HG02678 (cell line): ENCODE data around the gene ECHDC3.

Experiments used
- ATAC-seq: cut with Tn5 transposase; IDR thresholded peaks from one replicate; pipeline ENCODE4 v1.9.1; 2021; ENCODE audit warnings: mild to moderate bottlenecking, moderate library complexity; ENCODE audit not compliant: unreplicated experiment

Gene ECHDC3

GRCh38 chr10:11808808-11809207 lies 66.6 kb downstream of the ECHDC3 start:
- no peak for ATAC-seq

- no peak for ATAC-seq
Observed at GRCh38 chr10:11810313-11810766, 68.2 kb downstream of the ECHDC3 start.

- no peak for ATAC-seq
Observed at GRCh38 chr10:11810973-11811372, 68.8 kb downstream of the ECHDC3 start.

GRCh38 chr10:11813177-11813576 lies 71.0 kb downstream of the ECHDC3 start:
- no peak for ATAC-seq
